GM21529 (cell line): Measurements from ENCODE around the gene BTNL2.
A peak's percentile ranks its signal among the peaks of the same experiment; 100 is the strongest.
"Not testable (repeated sequence)": the region's sequence is repeated elsewhere in the genome, so short reads cannot be mapped to it uniquely, and the experiment has no call there.

Source experiments
- ATAC-seq: cut with Tn5 transposase; IDR thresholded peaks from one replicate; pipeline ENCODE4 v1.9.1; 2021; ENCODE audit not compliant: unreplicated experiment

Gene BTNL2

GRCh38 chr6:32406857-32407256 lies at the start of gene BTNL2:
Gene BTNL2 (minus strand): TSS chr6:32407181. CDS start chr6:32407123, 58 bp downstream.
- ATAC-seq, result no peak

GRCh38 chr6:32449088-32449736 lies 42.2 kb upstream of the BTNL2 start:
- ATAC-seq, result no peak

- no peak for ATAC-seq
Observed at GRCh38 chr6:32447932-32448331, 41.0 kb upstream of the BTNL2 start.

- ATAC-seq, result no peak
Observed at GRCh38 chr6:32445321-32445854, 38.4 kb upstream of the BTNL2 start.

- no peak for ATAC-seq
Observed at GRCh38 chr6:32444433-32444832, 37.5 kb upstream of the BTNL2 start.

- no peak for ATAC-seq
Observed at GRCh38 chr6:32442977-32443552, 36.1 kb upstream of the BTNL2 start.

GRCh38 chr6:32442243-32442667 lies 35.3 kb upstream of the BTNL2 start:
- ATAC-seq, result no peak

- peak; percentile 69 for ATAC-seq
Observed at GRCh38 chr6:32439602-32440214, 32.7 kb upstream of the BTNL2 start, which contains the start of gene HLA-DRA. Gene HLA-DRA (plus strand): TSS chr6:32439887. CDS start chr6:32439951, 64 bp downstream.

- no peak for ATAC-seq
Observed at GRCh38 chr6:32439139-32439538, 32.2 kb upstream of the BTNL2 start.

GRCh38 chr6:32436995-32437836 lies 30.2 kb upstream of the BTNL2 start:
- ATAC-seq, result peak; percentile 79

- ATAC-seq, result no peak
Observed at GRCh38 chr6:32436186-32436585, 29.2 kb upstream of the BTNL2 start.

- not testable (repeated sequence) for ATAC-seq
Observed at GRCh38 chr6:32433950-32434349, 27.0 kb upstream of the BTNL2 start.

GRCh38 chr6:32432050-32432450 lies 25.1 kb upstream of the BTNL2 start:
- ATAC-seq, result no peak

- no peak for ATAC-seq
Observed at GRCh38 chr6:32431142-32431541, 24.2 kb upstream of the BTNL2 start.

GRCh38 chr6:32430179-32430578 lies 23.2 kb upstream of the BTNL2 start:
- ATAC-seq, result no peak

- ATAC-seq, result no peak
Observed at GRCh38 chr6:32427934-32428474, 21.0 kb upstream of the BTNL2 start.

- ATAC-seq, result no peak
Observed at GRCh38 chr6:32427218-32427617, 20.2 kb upstream of the BTNL2 start.

GRCh38 chr6:32426338-32426737 lies 19.4 kb upstream of the BTNL2 start:
- no peak for ATAC-seq

- no peak for ATAC-seq
Observed at GRCh38 chr6:32424589-32425300, 17.8 kb upstream of the BTNL2 start.

GRCh38 chr6:32416036-32416435 lies 9.1 kb upstream of the BTNL2 start:
- ATAC-seq, result no peak
